ENCODE measurements around the gene TSSC4.

TSSC4 gene

DNA sequence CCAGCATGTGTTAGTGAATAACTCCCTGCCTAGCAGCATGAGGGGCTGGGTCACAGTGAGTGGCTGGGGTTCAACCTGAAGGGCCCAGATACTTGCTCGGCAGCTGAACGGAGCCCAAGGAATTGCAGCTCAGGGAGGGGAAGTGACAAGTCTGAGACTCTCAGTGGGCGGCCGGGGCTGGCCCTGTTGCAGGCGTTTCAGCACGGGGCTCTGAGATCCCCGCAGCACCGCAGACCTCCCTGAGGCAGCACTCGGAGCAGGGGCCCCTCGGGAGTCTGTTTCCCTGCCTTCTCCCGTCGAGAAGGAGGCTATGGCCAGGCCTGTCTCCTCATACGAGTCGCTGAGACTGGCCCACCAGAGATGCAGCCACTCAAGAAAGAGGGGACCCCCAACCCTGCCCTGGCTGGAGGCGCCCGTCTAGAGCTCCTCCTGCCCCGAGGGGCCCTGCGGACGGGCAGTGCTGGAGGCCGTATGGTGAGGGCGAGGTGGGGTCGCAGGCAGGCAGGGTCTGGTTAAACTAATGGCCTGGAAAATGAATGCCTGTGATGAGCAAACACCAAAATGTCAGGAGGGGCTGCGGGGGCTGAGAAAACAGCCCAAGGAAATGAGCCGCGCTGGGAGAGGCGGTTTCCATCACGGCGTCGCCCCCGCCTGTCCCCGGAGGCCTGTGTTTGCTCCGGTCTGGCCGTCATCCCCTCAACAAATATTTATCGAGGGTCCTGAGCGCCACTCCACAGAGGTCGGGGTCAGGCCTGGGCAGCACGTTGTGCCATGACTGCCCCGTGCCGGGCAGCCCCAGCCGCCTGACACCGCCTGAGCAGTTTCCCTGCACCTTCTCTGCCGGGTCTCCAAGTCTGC is 9.3 kb downstream of the TSSC4 start:
- no peak overlapping the region for H3K4me3 ChIP-seq (ENCODE audit: low read depth, low read length)

DNA sequence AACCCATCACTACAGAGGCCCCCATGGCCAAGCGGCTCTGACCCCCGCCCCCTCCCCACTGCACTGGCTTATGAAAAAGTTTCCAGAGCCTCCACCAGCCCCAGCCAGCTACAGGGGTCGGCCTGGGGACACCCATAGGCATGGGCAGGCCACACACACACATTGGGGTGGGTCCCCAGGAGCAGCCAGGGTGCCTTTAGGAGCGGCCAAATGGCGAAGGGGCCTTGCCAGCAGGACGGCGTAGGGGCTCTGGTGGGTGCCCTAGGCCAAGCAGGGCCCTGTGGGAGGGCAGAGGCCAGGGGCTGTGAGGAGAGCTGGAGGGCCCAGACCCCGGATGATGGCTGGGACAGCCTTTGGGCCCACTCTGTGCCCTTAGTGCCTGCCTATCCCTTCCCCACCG is 10.1 kb downstream of the TSSC4 start:
- H3K4me3 ChIP-seq (ENCODE audit: low read depth, low read length), result no peak overlapping the region
- DNase-seq, result no peak
- TF ChIP-seq, protein P1, sequence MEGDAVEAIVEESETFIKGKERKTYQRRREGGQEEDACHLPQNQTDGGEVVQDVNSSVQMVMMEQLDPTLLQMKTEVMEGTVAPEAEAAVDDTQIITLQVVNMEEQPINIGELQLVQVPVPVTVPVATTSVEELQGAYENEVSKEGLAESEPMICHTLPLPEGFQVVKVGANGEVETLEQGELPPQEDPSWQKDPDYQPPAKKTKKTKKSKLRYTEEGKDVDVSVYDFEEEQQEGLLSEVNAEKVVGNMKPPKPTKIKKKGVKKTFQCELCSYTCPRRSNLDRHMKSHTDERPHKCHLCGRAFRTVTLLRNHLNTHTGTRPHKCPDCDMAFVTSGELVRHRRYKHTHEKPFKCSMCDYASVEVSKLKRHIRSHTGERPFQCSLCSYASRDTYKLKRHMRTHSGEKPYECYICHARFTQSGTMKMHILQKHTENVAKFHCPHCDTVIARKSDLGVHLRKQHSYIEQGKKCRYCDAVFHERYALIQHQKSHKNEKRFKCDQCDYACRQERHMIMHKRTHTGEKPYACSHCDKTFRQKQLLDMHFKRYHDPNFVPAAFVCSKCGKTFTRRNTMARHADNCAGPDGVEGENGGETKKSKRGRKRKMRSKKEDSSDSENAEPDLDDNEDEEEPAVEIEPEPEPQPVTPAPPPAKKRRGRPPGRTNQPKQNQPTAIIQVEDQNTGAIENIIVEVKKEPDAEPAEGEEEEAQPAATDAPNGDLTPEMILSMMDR (IDR thresholded peaks at IDR 0.05; ENCODE audit: low read depth, low read length), result no peak
- no peaks in the 10 kb centered on the region for H3K27me3 ChIP-seq (ENCODE audit: insufficient read depth, low read depth, severe bottlenecking)
- no peak overlapping the region for H3K27ac ChIP-seq
- no peaks in the 10 kb centered on the region for H3K36me3 ChIP-seq
- no peaks in the 10 kb centered on the region for H3K9me3 ChIP-seq (ENCODE audit: severe bottlenecking)

More for the DNA sequence above, 9.3 kb downstream of the TSSC4 start:
- Histone ChIP-seq H3K9me3 (ENCODE audit: severe bottlenecking) (no peaks in the 10 kb centered on the region), H3K36me3 (no peaks in the 10 kb centered on the region), H3K27ac (no peak overlapping the region), H3K27me3 (ENCODE audit: insufficient read depth, low read depth, severe bottlenecking) (no peaks in the 10 kb centered on the region)
- TF ChIP-seq, protein P1 (IDR thresholded peaks at IDR 0.05; ENCODE audit: low read depth, low read length), result no peak
- no peak for DNase-seq

DNA sequence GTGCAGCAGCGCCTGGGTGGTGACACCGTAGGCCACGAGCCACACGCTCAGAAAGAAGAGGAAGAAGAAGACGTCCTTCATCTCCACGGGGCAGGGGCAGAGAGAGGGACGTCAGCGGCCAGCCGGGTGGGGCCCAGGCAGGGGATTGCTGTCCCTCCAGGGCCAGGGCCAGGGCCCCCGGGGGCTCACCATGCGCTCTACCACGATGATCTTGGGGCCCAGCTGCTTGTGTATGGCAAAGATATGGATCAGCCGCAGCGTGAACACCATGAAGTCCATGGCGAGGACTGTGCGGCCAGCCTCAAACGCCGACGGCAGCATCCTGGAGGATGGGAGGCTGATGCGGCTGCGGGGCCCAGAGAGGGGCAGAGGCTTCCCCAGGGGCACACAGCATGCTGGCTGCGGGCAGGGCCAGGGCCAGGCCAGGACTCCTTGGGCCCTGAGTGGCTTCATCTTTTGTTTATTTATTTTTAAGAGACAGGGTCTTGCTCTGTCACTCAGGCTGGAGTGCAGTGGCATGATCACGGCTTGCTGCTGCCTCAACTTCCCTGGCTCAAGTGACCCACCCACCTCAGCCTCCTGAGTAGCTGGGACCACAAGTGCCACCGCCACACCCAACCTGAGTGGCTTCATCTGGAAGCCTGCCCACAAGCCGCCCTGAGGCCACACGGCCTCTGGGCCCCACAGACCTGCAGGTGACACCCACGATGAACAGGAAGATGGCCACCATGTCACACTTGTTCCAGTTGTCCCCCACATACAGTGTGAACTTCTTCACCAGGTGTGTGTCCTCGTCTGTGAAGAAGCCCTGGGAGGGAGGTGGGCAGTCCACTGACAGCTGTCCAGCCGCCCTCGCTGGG is 11.1 kb downstream of the TSSC4 start:
- H3K27ac ChIP-seq, result no peak overlapping the region
- no peak for DNase-seq
- H3K9me3 ChIP-seq (ENCODE audit: severe bottlenecking), result no peaks in the 10 kb centered on the region
- H3K27me3 ChIP-seq (ENCODE audit: insufficient read depth, low read depth, severe bottlenecking), result no peaks in the 10 kb centered on the region
- no peaks in the 10 kb centered on the region for H3K36me3 ChIP-seq
- no peak overlapping the region for H3K4me3 ChIP-seq (ENCODE audit: low read depth, low read length)
- TF ChIP-seq, protein P1 (IDR thresholded peaks at IDR 0.05; ENCODE audit: low read depth, low read length), result no peak

DNA sequence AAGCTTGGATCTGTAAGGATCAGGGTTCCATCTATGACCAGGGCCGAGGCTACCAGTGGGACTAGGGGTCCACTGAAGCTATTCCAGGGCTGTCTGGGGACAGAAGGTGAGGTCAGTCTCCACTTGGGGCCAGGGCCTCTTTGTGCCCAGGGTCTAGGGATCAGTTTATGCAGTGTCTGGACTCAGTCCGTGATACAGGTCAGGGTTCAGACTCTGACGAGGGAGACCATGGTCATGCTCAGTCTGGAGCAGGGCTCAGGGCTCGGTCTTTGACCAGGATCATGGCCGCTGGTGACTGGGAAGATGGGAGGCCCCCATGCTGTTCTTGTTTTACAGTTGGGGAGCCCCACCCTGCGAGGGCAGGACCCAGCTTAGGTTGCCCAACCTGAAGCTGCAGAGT is 11.8 kb downstream of the TSSC4 start:
- H3K27me3 ChIP-seq (ENCODE audit: insufficient read depth, low read depth, severe bottlenecking), result no peaks in the 10 kb centered on the region
- no peak overlapping the region for H3K27ac ChIP-seq
- no peaks in the 10 kb centered on the region for H3K36me3 ChIP-seq
- no peaks in the 10 kb centered on the region for H3K9me3 ChIP-seq (ENCODE audit: severe bottlenecking)
- DNase-seq, result no peak
- TF ChIP-seq, protein P1 (IDR thresholded peaks at IDR 0.05; ENCODE audit: low read depth, low read length), result no peak
- H3K4me3 ChIP-seq (ENCODE audit: low read depth, low read length), result no peak overlapping the region

DNA sequence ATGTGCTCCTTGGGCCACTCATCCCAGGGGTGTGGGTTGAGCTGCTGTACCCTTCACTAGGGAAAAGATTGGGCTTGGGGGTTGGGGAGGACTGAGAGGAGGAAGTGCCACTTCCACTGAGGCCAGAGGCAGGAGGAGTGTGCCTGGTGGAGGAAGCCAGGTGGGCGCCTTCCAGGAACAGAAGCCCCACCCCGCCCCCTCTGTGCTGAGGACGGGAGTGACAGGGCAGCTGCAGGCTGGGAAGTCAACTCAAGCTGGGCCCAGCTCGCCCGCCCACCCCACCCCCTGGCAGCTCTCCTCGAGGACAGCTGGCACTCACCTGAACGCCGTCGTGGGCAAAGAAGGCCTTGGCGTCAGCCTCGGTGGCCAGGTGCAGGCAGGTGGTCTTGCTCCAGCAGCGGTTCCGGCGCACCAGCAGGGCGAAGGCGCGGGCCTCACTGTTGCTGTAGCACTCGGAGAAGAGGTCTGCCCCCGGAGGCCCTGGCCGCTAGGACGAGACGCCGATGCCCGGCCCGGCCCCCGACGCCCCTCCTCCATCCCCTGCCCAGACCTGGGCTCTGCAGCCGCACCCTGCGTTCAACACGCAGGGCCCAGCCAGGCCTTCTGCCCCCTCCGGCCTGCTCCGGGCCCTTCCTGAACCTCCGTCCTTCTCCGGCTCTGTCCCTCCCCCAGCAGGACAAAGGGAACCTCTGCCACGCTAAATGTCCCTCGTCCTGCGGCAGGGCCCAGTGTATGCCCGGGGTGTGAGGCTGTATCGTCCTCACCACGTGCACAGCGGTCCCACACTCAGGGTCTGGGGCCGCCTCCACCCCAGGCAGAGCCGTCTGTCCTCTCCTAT is 13.4 kb downstream of the TSSC4 start:
- DNase-seq, result no peak
- Histone ChIP-seq H3K27me3 (ENCODE audit: insufficient read depth, low read depth, severe bottlenecking) (no peaks in the 10 kb centered on the region), H3K9me3 (ENCODE audit: severe bottlenecking) (no peaks in the 10 kb centered on the region), H3K27ac (no peak overlapping the region), H3K4me3 (ENCODE audit: low read depth, low read length) (no peak overlapping the region), H3K36me3 (no peaks in the 10 kb centered on the region)
- TF ChIP-seq, protein P1 (IDR thresholded peaks at IDR 0.05; ENCODE audit: low read depth, low read length), result no peak

All from WERI-Rb-1 (cell line).